ENCODE results near the gene LTN1.

GRCh38 chr21:29025328-29025713 is 32.6 kb upstream of the LTN1 start:
- no peak for TF ChIP-seq POLR2A (IDR thresholded peaks at IDR 0.05; ENCODE audit: low read depth, low read length)
- no peak for TF ChIP-seq TAF1 (IDR thresholded peaks at IDR 0.05; ENCODE audit: low read depth, low read length)
- no peak for TF ChIP-seq POU2F2 (IDR thresholded peaks at IDR 0.05; ENCODE audit: low read depth, low read length)
- no peak for TF ChIP-seq POLR2AphosphoS5 (IDR thresholded peaks at IDR 0.05; ENCODE audit: low read depth, low read length)

Measured in GM12891 (cell line).